Measurements from ENCODE around the gene CXCL14. TPM values are rescaled to one million over a fixed set of nuclear protein-coding genes. Genes with fewer than 3 reads are reported as not detected.

The CXCL14 gene
- total RNA-seq, 1 donor = not detected

DNA sequence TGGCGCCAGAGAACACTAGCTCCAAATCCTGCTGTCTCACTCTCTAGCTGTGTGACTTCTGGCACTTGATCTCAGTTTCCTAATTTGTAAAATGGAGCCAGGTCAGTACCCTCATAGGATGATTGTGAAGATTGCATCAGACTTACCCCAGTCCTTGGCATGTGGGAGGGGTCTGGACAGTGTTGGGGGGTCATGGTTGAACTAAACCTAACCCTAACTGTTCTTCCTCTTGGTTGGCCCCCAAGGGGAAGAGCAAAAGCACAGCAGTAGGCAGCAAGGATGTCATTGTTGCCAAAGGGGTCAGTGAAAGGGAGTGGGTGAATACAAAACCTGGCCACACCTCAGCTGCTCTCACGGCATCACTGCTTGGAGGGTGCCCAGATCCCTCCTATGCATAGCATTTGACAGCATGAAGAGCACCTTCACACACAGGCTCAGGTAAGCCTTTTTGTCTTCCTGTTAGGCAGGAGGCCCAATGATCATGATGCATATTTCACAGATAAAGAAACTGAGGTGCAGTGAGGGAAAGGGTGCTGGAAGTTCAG lies 15.7 kb upstream of the CXCL14 start:
- TF ChIP-seq, protein P1, sequence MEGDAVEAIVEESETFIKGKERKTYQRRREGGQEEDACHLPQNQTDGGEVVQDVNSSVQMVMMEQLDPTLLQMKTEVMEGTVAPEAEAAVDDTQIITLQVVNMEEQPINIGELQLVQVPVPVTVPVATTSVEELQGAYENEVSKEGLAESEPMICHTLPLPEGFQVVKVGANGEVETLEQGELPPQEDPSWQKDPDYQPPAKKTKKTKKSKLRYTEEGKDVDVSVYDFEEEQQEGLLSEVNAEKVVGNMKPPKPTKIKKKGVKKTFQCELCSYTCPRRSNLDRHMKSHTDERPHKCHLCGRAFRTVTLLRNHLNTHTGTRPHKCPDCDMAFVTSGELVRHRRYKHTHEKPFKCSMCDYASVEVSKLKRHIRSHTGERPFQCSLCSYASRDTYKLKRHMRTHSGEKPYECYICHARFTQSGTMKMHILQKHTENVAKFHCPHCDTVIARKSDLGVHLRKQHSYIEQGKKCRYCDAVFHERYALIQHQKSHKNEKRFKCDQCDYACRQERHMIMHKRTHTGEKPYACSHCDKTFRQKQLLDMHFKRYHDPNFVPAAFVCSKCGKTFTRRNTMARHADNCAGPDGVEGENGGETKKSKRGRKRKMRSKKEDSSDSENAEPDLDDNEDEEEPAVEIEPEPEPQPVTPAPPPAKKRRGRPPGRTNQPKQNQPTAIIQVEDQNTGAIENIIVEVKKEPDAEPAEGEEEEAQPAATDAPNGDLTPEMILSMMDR (IDR thresholded peaks at IDR 0.05; ENCODE audit: extremely low read depth, low read depth, low read length) = no peak
- no peak overlapping the region for H3K4me3 ChIP-seq (ENCODE audit: insufficient read depth, low read length)
- H3K4me1 ChIP-seq (ENCODE audit: insufficient read depth, low read length) = no peaks in the 10 kb centered on the region
- no peak for DNase-seq (ENCODE audit: insufficient read length, low spot score, missing footprints)
- H3K4me2 ChIP-seq (ENCODE audit: insufficient read depth, low read length) = no peak overlapping the region
- H3K27ac ChIP-seq (ENCODE audit: low read depth, low read length) = no peak overlapping the region
- no peaks in the 10 kb centered on the region for H3K9me3 ChIP-seq (ENCODE audit: low read depth, low read length)
- H3K36me3 ChIP-seq (ENCODE audit: insufficient read depth, low read length) = no peaks in the 10 kb centered on the region
- no peak overlapping the region for H2AFZ ChIP-seq (ENCODE audit: low read length)
- H4K20me1 ChIP-seq (ENCODE audit: insufficient read depth, low read length) = no peaks in the 10 kb centered on the region
- H3K27me3 ChIP-seq (ENCODE audit: insufficient read depth, low read length) = peaks cover 4% of the 10 kb centered on the region
- no peaks in the 10 kb centered on the region for H3K79me2 ChIP-seq (ENCODE audit: insufficient read depth, low read length)

DNA sequence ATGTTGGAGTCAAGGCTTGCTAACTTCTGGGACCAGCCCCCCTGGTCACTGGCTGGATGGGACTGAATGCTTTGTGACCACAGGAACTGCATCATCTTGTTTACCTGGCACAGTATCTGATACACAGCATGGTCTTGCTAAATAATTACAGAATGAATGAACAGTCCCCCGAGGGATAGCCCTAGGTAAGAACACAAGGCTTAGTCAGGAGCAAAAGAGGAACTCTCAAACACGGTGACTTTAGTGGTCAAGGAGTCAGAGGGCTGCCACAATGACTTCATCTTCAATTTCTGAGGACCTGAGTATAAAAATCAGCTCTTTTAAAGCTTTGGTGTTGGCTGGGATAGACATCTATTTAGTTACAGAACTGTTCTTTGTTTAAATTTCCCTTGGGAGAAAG lies 15.1 kb upstream of the CXCL14 start:
- H3K9me3 ChIP-seq (ENCODE audit: low read depth, low read length) = no peaks in the 10 kb centered on the region
- no peak overlapping the region for H3K4me3 ChIP-seq (ENCODE audit: insufficient read depth, low read length)
- no peak overlapping the region for H3K4me2 ChIP-seq (ENCODE audit: insufficient read depth, low read length)
- TF ChIP-seq, protein P1 (IDR thresholded peaks at IDR 0.05; ENCODE audit: extremely low read depth, low read depth, low read length) = no peak
- H3K79me2 ChIP-seq (ENCODE audit: insufficient read depth, low read length) = no peaks in the 10 kb centered on the region
- no peak overlapping the region for H2AFZ ChIP-seq (ENCODE audit: low read length)
- H3K4me1 ChIP-seq (ENCODE audit: insufficient read depth, low read length) = no peaks in the 10 kb centered on the region
- H3K36me3 ChIP-seq (ENCODE audit: insufficient read depth, low read length) = no peaks in the 10 kb centered on the region
- no peaks in the 10 kb centered on the region for H4K20me1 ChIP-seq (ENCODE audit: insufficient read depth, low read length)
- H3K27ac ChIP-seq (ENCODE audit: low read depth, low read length) = no peak overlapping the region
- H3K27me3 ChIP-seq (ENCODE audit: insufficient read depth, low read length) = peaks cover 4% of the 10 kb centered on the region
- DNase-seq (ENCODE audit: insufficient read length, low spot score, missing footprints) = no peak

DNA sequence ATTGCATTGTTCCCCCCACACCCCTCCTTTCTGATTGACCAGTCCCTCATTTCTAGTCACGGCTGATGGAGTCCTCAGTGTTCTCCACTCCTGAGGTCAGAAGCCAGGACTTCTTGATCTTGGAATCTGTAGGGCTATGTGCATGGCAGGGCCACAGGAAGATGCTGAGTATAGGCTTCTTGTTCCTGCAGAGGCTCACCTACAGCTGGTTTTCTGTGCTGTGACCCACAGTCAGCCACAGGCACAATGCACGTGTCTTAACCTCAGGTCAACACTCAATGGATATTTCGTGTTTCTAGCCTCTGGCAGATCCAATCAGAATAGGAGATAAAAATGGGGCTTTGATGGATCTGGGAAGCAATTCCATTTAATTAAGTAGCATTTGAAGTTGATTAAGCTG lies 14.3 kb upstream of the CXCL14 start:
- DNase-seq (ENCODE audit: insufficient read length, low spot score, missing footprints) = no peak
- no peak overlapping the region for H2AFZ ChIP-seq (ENCODE audit: low read length)
- no peaks in the 10 kb centered on the region for H3K36me3 ChIP-seq (ENCODE audit: insufficient read depth, low read length)
- TF ChIP-seq, protein P1 (IDR thresholded peaks at IDR 0.05; ENCODE audit: extremely low read depth, low read depth, low read length) = no peak
- no peaks in the 10 kb centered on the region for H3K4me1 ChIP-seq (ENCODE audit: insufficient read depth, low read length)
- H3K27me3 ChIP-seq (ENCODE audit: insufficient read depth, low read length) = peaks cover 4% of the 10 kb centered on the region
- H3K27ac ChIP-seq (ENCODE audit: low read depth, low read length) = no peak overlapping the region
- H3K79me2 ChIP-seq (ENCODE audit: insufficient read depth, low read length) = no peaks in the 10 kb centered on the region
- no peak overlapping the region for H3K4me2 ChIP-seq (ENCODE audit: insufficient read depth, low read length)
- H3K9me3 ChIP-seq (ENCODE audit: low read depth, low read length) = no peaks in the 10 kb centered on the region
- no peak overlapping the region for H3K4me3 ChIP-seq (ENCODE audit: insufficient read depth, low read length)
- H4K20me1 ChIP-seq (ENCODE audit: insufficient read depth, low read length) = no peaks in the 10 kb centered on the region

DNA sequence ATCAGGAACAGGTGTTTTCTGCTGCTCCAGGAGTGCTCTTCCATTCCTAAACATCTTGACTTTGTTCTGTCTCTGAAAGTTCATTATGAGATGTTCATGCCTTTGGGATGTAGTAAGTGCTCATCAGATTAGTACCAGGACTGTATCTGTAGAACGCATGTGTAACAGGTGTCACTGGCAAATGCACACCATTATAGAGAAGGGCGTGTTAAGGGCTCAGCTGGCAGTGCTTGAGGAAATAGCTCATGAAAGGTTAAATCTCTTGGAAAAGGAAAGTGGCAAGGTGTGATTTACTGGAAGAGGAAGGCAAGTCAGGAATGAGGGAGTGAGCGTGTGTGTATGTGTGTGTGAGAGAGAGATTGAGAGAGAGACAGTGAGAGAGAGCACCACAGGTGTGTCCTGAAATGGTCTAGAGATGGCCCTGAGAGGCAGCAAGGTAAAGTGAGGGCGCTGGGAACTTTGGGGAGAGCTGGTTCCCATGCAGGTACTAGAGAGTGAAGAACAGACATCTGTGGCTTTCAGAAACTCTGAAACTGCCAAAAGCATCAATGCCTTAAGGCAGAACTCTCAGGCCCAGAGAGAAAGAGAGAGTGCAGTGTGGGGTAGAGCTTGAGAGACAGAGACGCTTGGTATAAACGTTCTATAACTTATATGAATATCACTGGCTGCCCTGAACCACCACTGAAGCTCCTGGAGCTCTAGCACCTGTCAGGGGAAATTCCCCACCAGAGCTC lies 13.7 kb upstream of the CXCL14 start:
- Histone ChIP-seq H3K27me3 (ENCODE audit: insufficient read depth, low read length) (peaks cover 4% of the 10 kb centered on the region), H2AFZ (ENCODE audit: low read length) (no peak overlapping the region), H3K4me3 (ENCODE audit: insufficient read depth, low read length) (no peak overlapping the region), H3K4me2 (ENCODE audit: insufficient read depth, low read length) (no peak overlapping the region), H3K27ac (ENCODE audit: low read depth, low read length) (no peak overlapping the region), H3K36me3 (ENCODE audit: insufficient read depth, low read length) (no peaks in the 10 kb centered on the region), H4K20me1 (ENCODE audit: insufficient read depth, low read length) (no peaks in the 10 kb centered on the region), H3K4me1 (ENCODE audit: insufficient read depth, low read length) (no peaks in the 10 kb centered on the region), H3K79me2 (ENCODE audit: insufficient read depth, low read length) (no peaks in the 10 kb centered on the region), H3K9me3 (ENCODE audit: low read depth, low read length) (no peaks in the 10 kb centered on the region)
- no peak for DNase-seq (ENCODE audit: insufficient read length, low spot score, missing footprints)
- TF ChIP-seq, protein P1 (IDR thresholded peaks at IDR 0.05; ENCODE audit: extremely low read depth, low read depth, low read length) = no peak

Data from osteoblast (primary cell).